Mesenchymal stem cell (in vitro differentiated cells and primary cell): ENCODE results near the gene NDNF.

Experiments used
- DNase-seq: peaks from one replicate; pipeline ENCODE4 v3.0.0-alpha.2; 2013
- H2AFZ ChIP-seq: one replicate; pipeline ENCODE4 v1.6.1; 2013; ENCODE audit warnings: low read depth, mild to moderate bottlenecking, control low read depth, inconsistent platforms, low read length, moderate library complexity
- H2AK5ac ChIP-seq: 2 replicates; pipeline ENCODE4 v1.6.1; 2013; ENCODE audit warnings: low read length, moderate library complexity, mild to moderate bottlenecking, inconsistent platforms; ENCODE audit not compliant: severe bottlenecking
- H2BK120ac ChIP-seq: one replicate; pipeline ENCODE4 v1.6.1; 2013; ENCODE audit warnings: low read depth, mild to moderate bottlenecking, inconsistent platforms, low read length, moderate library complexity
- H2BK12ac ChIP-seq, 2 experiments: one replicate each; pipeline ENCODE4 v1.6.1; 2013; ENCODE audit warnings: inconsistent platforms in 2 of 2, low read length in 2 of 2, mild to moderate bottlenecking in 2 of 2, moderate library complexity in 2 of 2, control low read depth in 1 of 2
- H2BK15ac ChIP-seq: one replicate; pipeline ENCODE4 v1.6.1; 2013; ENCODE audit warnings: mild to moderate bottlenecking, low read depth, inconsistent platforms; ENCODE audit not compliant: poor library complexity, severe bottlenecking
- H2BK5ac ChIP-seq: 2 replicates; pipeline ENCODE4 v1.6.1; 2013; ENCODE audit warnings: low read depth, mild to moderate bottlenecking, low read length, control low read depth, inconsistent platforms; ENCODE audit not compliant: poor library complexity, severe bottlenecking
- H3K14ac ChIP-seq, 2 experiments: one replicate each; pipeline ENCODE4 v1.6.1; 2013; ENCODE audit warnings: inconsistent platforms in 2 of 2, low read length in 2 of 2, control low read depth in 1 of 2, mild to moderate bottlenecking in 1 of 2, moderate library complexity in 1 of 2
- H3K18ac ChIP-seq, 2 experiments: one replicate each; pipeline ENCODE4 v1.6.1; 2013; ENCODE audit warnings: inconsistent platforms in 2 of 2, low read length in 2 of 2, control low read depth in 1 of 2, low read depth in 1 of 2, mild to moderate bottlenecking in 1 of 2
- H3K23ac ChIP-seq, 2 experiments: one replicate each; pipeline ENCODE4 v1.6.1; 2013; ENCODE audit warnings: inconsistent platforms in 2 of 2, low read length in 2 of 2, mild to moderate bottlenecking in 2 of 2, moderate library complexity in 2 of 2, control low read depth in 1 of 2
- H3K27ac ChIP-seq: 2 replicates; pipeline ENCODE4 v1.5.1; 2013; ENCODE audit warnings: mild to moderate bottlenecking, moderate library complexity, low read length, control low read depth, inconsistent platforms; ENCODE audit not compliant: poor library complexity, severe bottlenecking
- H3K27me3 ChIP-seq, 2 experiments: 2 replicates each; pipeline versions ENCODE4 v1.6.1 to v1.7.0; 2013; ENCODE audit warnings: low read length in 2 of 2, mild to moderate bottlenecking in 2 of 2, moderate library complexity in 2 of 2, control low read depth in 1 of 2, inconsistent platforms in 1 of 2; ENCODE audit not compliant: control insufficient read depth in 1 of 2, insufficient read depth in 1 of 2
- H3K36me3 ChIP-seq, 2 experiments: 2 replicates each; pipeline versions ENCODE4 v1.6.1 to v1.7.0; 2013; ENCODE audit warnings: low read length in 2 of 2, control low read depth in 1 of 2, inconsistent platforms in 1 of 2, low read depth in 1 of 2, mild to moderate bottlenecking in 1 of 2; ENCODE audit not compliant: insufficient read depth in 2 of 2, control insufficient read depth in 1 of 2
- H3K4ac ChIP-seq, 2 experiments: one replicate each; pipeline ENCODE4 v1.6.1; 2013; ENCODE audit warnings: inconsistent platforms in 2 of 2, low read length in 2 of 2, mild to moderate bottlenecking in 2 of 2, moderate library complexity in 2 of 2, control low read depth in 1 of 2, low read depth in 1 of 2
- H3K4me1 ChIP-seq: 2 replicates; pipeline ENCODE4 v1.6.1; 2013; ENCODE audit warnings: low read depth, low read length, control low read depth; ENCODE audit not compliant: control insufficient read depth, insufficient read depth
- H3K4me2 ChIP-seq: 2 replicates; pipeline ENCODE4 v1.6.1; 2013; ENCODE audit warnings: low read length, mild to moderate bottlenecking, inconsistent platforms; ENCODE audit not compliant: poor library complexity, severe bottlenecking
- H3K4me3 ChIP-seq, 2 experiments: 2 replicates each; pipeline versions ENCODE4 v1.5.1 to v1.7.0; 2013; ENCODE audit warnings: low read length in 2 of 2, mild to moderate bottlenecking in 2 of 2, control low read depth in 1 of 2, low read depth in 1 of 2; ENCODE audit not compliant: insufficient read depth in 1 of 2
- H3K79me1 ChIP-seq: replicated peaks from 2 replicates; pipeline ENCODE4 v1.6.1; 2013; ENCODE audit warnings: mild to moderate bottlenecking, control low read depth, low read length, inconsistent platforms; ENCODE audit not compliant: poor library complexity, severe bottlenecking
- H3K9ac ChIP-seq: 2 replicates; pipeline ENCODE4 v1.7.0; 2013; ENCODE audit warnings: mild to moderate bottlenecking, low read length, moderate library complexity
- H3K9me3 ChIP-seq: 2 replicates; pipeline ENCODE4 v1.7.0; 2013; ENCODE audit warnings: mild to moderate bottlenecking, low read length; ENCODE audit not compliant: control insufficient read depth
- H4K8ac ChIP-seq: one replicate; pipeline ENCODE4 v1.6.1; 2013; ENCODE audit warnings: inconsistent platforms, mild to moderate bottlenecking, low read length, moderate library complexity
- H4K91ac ChIP-seq: one replicate; pipeline ENCODE4 v1.6.1; 2013; ENCODE audit warnings: mild to moderate bottlenecking, low read length, inconsistent platforms
- WGBS: methylation state at CpG from one replicate; pipeline ENCODE4 v1.1.7; 2013; ENCODE audit warnings: mixed read lengths; 5-methylcytosine and 5-hydroxymethylcytosine counted together

The NDNF gene

GRCh38 chr4:121034017-121034416, 38.3 kb downstream of the NDNF start:
- Histone ChIP-seq H3K27me3 (no peaks in the 10 kb centered on the region), H2BK5ac (no peak overlapping the region), H3K14ac (no peak overlapping the region), H2BK15ac (no peak overlapping the region), H2AFZ (no peak overlapping the region), H3K4me2 (no peak overlapping the region), H3K36me3 (peaks cover 0 to 7% of the 10 kb centered on the region in 2 experiments), H4K8ac (no peak overlapping the region), H3K4me1 (no peaks in the 10 kb centered on the region), H3K27ac (no peak overlapping the region), H3K18ac (no peak overlapping the region), H3K9ac (no peak overlapping the region), H3K9me3 (no peaks in the 10 kb centered on the region), H3K4me3 (no peak overlapping the region), H2BK120ac (no peak overlapping the region), H3K23ac (no peak overlapping the region), H3K4ac (no peak overlapping the region), H2AK5ac (no peak overlapping the region), H3K79me1 (no peaks in the 10 kb centered on the region), H2BK12ac (no peak overlapping the region), H4K91ac (no peak overlapping the region)
- peak; percentile 46 for DNase-seq
- WGBS = 79% methylated on average over 2 of the region's 3 CpGs

GRCh38 chr4:121030711-121031110, 41.6 kb downstream of the NDNF start:
- 85% methylated on average over 2 of the region's 2 CpGs for WGBS
- Histone ChIP-seq H3K4ac (no peak overlapping the region), H4K8ac (no peak overlapping the region), H3K79me1 (no peaks in the 10 kb centered on the region), H2BK120ac (no peak overlapping the region), H3K27me3 (no peaks in the 10 kb centered on the region), H2BK5ac (no peak overlapping the region), H3K14ac (no peak overlapping the region), H2AFZ (no peak overlapping the region), H2AK5ac (no peak overlapping the region), H3K4me3 (no peak overlapping the region), H3K9me3 (no peaks in the 10 kb centered on the region), H3K4me1 (no peaks in the 10 kb centered on the region), H3K9ac (no peak overlapping the region), H2BK15ac (no peak overlapping the region), H3K27ac (no peak overlapping the region), H4K91ac (no peak overlapping the region), H2BK12ac (no peak overlapping the region), H3K23ac (no peak overlapping the region), H3K4me2 (no peak overlapping the region), H3K36me3 (no peaks in the 10 kb centered on the region), H3K18ac (no peak overlapping the region)
- no peak for DNase-seq

- H3K9ac ChIP-seq = no peak overlapping the region
- no peak overlapping the region for H2AFZ ChIP-seq
- no peak overlapping the region for H2AK5ac ChIP-seq
- no peak overlapping the region for H2BK15ac ChIP-seq
- DNase-seq = no peak
- no peak overlapping the region for H2BK5ac ChIP-seq
- no peaks in the 10 kb centered on the region for H3K36me3 ChIP-seq
- no peak overlapping the region for H4K8ac ChIP-seq
- no peaks in the 10 kb centered on the region for H3K27me3 ChIP-seq
- H3K4ac ChIP-seq = no peak overlapping the region
- no peak overlapping the region for H2BK12ac ChIP-seq
- H3K23ac ChIP-seq = no peak overlapping the region
- no peak overlapping the region for H3K4me3 ChIP-seq
- H4K91ac ChIP-seq = no peak overlapping the region
- H3K4me1 ChIP-seq = no peaks in the 10 kb centered on the region
- no peak overlapping the region for H2BK120ac ChIP-seq
- no peak overlapping the region for H3K4me2 ChIP-seq
- no peak overlapping the region for H3K18ac ChIP-seq
- H3K9me3 ChIP-seq = no peaks in the 10 kb centered on the region
- no peak overlapping the region for H3K14ac ChIP-seq
- H3K27ac ChIP-seq = no peak overlapping the region
- H3K79me1 ChIP-seq = no peaks in the 10 kb centered on the region
These were observed 42.2 kb downstream of the NDNF start for GRCh38 chr4:121030131-121030530.

GRCh38 chr4:121026034-121026433, 46.3 kb downstream of the NDNF start:
- no peaks in the 10 kb centered on the region for H3K79me1 ChIP-seq
- WGBS = no CpG with 5 or more reads among the region's 2 CpGs
- no peaks in the 10 kb centered on the region for H3K36me3 ChIP-seq

More at GRCh38 chr4:121026034-121026433, 46.3 kb downstream of the NDNF start:
- no peak overlapping the region for H3K4me2 ChIP-seq
- no peak overlapping the region for H3K27ac ChIP-seq
- DNase-seq = no peak
- H4K91ac ChIP-seq = no peak overlapping the region
- H3K27me3 ChIP-seq = no peaks in the 10 kb centered on the region
- H3K4me3 ChIP-seq = no peak overlapping the region
- no peaks in the 10 kb centered on the region for H3K9me3 ChIP-seq
- H2BK120ac ChIP-seq = no peak overlapping the region
- H3K4ac ChIP-seq = no peak overlapping the region
- H3K23ac ChIP-seq = no peak overlapping the region
- H4K8ac ChIP-seq = no peak overlapping the region
- H3K9ac ChIP-seq = no peak overlapping the region
- H3K18ac ChIP-seq = no peak overlapping the region
- H2AFZ ChIP-seq = no peak overlapping the region
- H3K4me1 ChIP-seq = no peaks in the 10 kb centered on the region
- no peak overlapping the region for H2AK5ac ChIP-seq
- no peak overlapping the region for H2BK5ac ChIP-seq
- no peak overlapping the region for H2BK12ac ChIP-seq
- no peak overlapping the region for H2BK15ac ChIP-seq
- H3K14ac ChIP-seq = no peak overlapping the region
